Adrenal gland (tissue), 12 donors: ENCODE data around the gene ARPC4. TPM values are rescaled to one million over a fixed set of nuclear protein-coding genes. Genes with fewer than 3 reads are reported as not detected.

Source experiments
- DNase-seq, 7 donors: peaks; one replicate each; pipeline ENCODE4 v3.0.0-alpha.2; 2019 to 2020
- H3K27ac ChIP-seq, 5 donors: fragments of 200-600 bp; sonication (generic) in 4 of 5; 1 replicate in 3 of 5; 2 replicates in 2 of 5; pipeline versions ENCODE4 v1.5.1 to v1.8.0; 2016 to 2020; ENCODE audit warnings: mild to moderate bottlenecking in 1 of 5
- H3K27me3 ChIP-seq: fragments of 200-600 bp; 2 replicates; pipeline ENCODE4 v1.8.0; 2021
- H3K36me3 ChIP-seq, 2 donors: fragments of 200-600 bp; replicated peaks in 1 of 2; 1 replicate in 1 of 2; 2 replicates in 1 of 2; pipeline versions ENCODE4 v1.5.1 to v1.8.0; 2018 to 2022
- H3K4me1 ChIP-seq, 2 donors: fragments of 200-600 bp; replicated peaks in 1 of 2; 1 replicate in 1 of 2; 2 replicates in 1 of 2; pipeline versions ENCODE4 v1.5.1 to v1.8.0; 2018 to 2021
- H3K4me3 ChIP-seq, 4 donors: fragments of 200-600 bp; sonication (generic) in 3 of 4; one replicate each; pipeline ENCODE4 v1.5.1; 2016 to 2018
- H3K9me3 ChIP-seq, 3 donors: fragments of 200-600 bp; sonication (generic) in 1 of 3; replicated peaks in 1 of 3; 1 replicate in 2 of 3; 2 replicates in 1 of 3; pipeline versions ENCODE4 v1.5.1 to v1.8.0; 2016 to 2021
- POLR2A ChIP-seq, 2 donors: fragments of 450-650 bp; IDR thresholded peaks; one replicate each; pipeline ENCODE4 v1.6.1; 2017; ENCODE audit warnings: antibody characterized with exemption in 2 of 2, mild to moderate bottlenecking in 2 of 2, moderate library complexity in 1 of 2
- WGBS, 4 donors: extraction: QIAGEN DNeasy Blood & Tissue Kit in 2 of 4; methylation state at CpG; one replicate each; pipeline versions ENCODE4 v1.1.5 to v1.1.7; 2013 to 2017; 5-methylcytosine and 5-hydroxymethylcytosine counted together
- intact Hi-C, 2 donors: fragments of 100-400 bp; cut with DNase I; formaldehyde crosslinking; loops; one replicate each; pipeline versions ENCODE4 v1.14.1 to v1.15.0; 2022 to 2023
- polyA plus RNA-seq, 3 donors: library from polyadenylated mRNA; stranded (reverse); fragments of 200-250 nt in 2 of 3; fragments of 350-450 nt in 1 of 3; fragmentation: Illumina TruSeq in 1 of 3; extraction: RNeasy Lipid Tissue Mini Kit (QIAGEN cat#74804) in 1 of 3; gene quantifications; one replicate each; pipeline ENCODE4 v1.2.3, GENCODE V29; 2013 to 2014
- total RNA-seq, 9 donors: library from RNA; depleted of rRNA in 4 of 9; stranded (reverse); fragments of >200 nt in 4 of 9; fragments of 120-200 nt in 1 of 9; fragmentation: NEBNext Ultra II Directional in 1 of 9; extraction: Animal tissue kit (Norgen Biotek cat#: 25700) in 1 of 9; gene quantifications; one replicate each; pipeline versions ENCODE4 v1.1.0 to v1.2.4, GENCODE V29; 2013 to 2023
- TF ChIP-seq, protein P1 (sequence below), 6 experiments: fragments of 450-650 bp in 4 of 6; fragments of 200-600 bp in 2 of 6; sonication (generic) in 1 of 6; IDR thresholded peaks; 1 replicate in 5 of 6; 2 replicates in 1 of 6; pipeline versions ENCODE4 v1.5.1 to v1.8.0; 2016 to 2021; ENCODE audit warnings: antibody characterized with exemption in 6 of 6, mild to moderate bottlenecking in 2 of 6, moderate library complexity in 1 of 6
- donor health status: healthy with polysubstance abuse.
- donor health status: Bipolar disorder and iron deficiency.
- donor health status: DM: yes; HTN: yes; CAD: no.
- donor health status: DM: no; HTN: no; CAD: no.
- donor health status: DM: no; HTN: no; CAD: no.
- donor health status: DM: yes; HTN: yes; CAD: no.

Gene ARPC4
- total and polyA plus RNA-seq, 12 donors = 75.8 to 249 (median 176) TPM

DNA sequence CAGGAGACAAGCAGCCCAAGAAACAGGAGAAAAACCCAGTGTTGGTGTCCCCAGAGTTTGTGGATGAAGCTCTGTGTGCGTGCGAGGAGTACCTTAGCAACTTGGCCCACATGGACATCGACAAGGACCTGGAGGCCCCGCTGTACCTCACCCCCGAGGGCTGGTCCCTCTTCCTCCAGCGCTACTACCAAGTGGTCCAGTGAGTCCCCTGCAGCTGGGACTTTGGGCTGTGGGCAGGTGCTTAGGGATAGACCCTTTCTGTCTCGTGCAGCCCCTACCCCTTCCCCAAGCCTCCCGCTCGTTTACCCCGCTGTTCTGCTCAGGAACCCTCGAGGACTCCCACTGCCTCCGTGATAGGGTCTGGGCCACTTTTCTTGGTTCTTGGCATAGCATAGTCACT lies 27.7 kb downstream of the ARPC4 start:
- Histone ChIP-seq H3K9me3 (no peaks in the 10 kb centered on the region), H3K27ac (no peak overlapping the region), H3K27me3 (no peaks in the 10 kb centered on the region), H3K4me1 (no peaks in the 10 kb centered on the region), H3K36me3 (no peaks in the 10 kb centered on the region), H3K4me3 (no peak overlapping the region)
- no peak for TF ChIP-seq POLR2A (IDR thresholded peaks at IDR 0.05)
- TF ChIP-seq, protein P1, sequence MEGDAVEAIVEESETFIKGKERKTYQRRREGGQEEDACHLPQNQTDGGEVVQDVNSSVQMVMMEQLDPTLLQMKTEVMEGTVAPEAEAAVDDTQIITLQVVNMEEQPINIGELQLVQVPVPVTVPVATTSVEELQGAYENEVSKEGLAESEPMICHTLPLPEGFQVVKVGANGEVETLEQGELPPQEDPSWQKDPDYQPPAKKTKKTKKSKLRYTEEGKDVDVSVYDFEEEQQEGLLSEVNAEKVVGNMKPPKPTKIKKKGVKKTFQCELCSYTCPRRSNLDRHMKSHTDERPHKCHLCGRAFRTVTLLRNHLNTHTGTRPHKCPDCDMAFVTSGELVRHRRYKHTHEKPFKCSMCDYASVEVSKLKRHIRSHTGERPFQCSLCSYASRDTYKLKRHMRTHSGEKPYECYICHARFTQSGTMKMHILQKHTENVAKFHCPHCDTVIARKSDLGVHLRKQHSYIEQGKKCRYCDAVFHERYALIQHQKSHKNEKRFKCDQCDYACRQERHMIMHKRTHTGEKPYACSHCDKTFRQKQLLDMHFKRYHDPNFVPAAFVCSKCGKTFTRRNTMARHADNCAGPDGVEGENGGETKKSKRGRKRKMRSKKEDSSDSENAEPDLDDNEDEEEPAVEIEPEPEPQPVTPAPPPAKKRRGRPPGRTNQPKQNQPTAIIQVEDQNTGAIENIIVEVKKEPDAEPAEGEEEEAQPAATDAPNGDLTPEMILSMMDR (IDR thresholded peaks at IDR 0.05) = no peak
- intact Hi-C loops = no loop called here
- WGBS, 4 donors = 82 to 93% (median 90%) methylated on average over 7 to 12 of the region's 12 CpGs
- DNase-seq = no peak

DNA sequence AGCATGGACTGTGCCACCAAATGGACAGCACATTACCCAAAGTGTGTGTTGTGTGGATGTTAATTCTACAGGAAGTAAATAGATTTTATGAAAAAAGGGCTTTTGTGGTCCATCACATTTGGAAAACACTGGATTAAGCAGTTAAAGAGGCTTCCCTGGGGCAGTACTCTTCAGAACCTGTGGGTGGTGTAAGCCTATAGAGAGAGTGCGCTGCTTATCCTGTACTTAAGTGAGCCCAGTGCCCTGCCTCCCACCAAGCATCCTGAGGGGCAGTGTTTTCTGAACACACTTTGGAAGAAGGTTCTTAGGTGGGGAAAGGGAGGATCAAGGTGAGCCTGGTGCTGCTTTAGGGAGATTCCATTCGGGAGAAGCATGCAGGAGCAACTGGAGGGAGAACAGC lies 28.1 kb downstream of the ARPC4 start:
- Histone ChIP-seq H3K27me3 (no peaks in the 10 kb centered on the region), H3K4me3 (no peak overlapping the region), H3K36me3 (no peaks in the 10 kb centered on the region), H3K4me1 (no peaks in the 10 kb centered on the region), H3K9me3 (no peaks in the 10 kb centered on the region), H3K27ac (no peak overlapping the region)
- intact Hi-C loops = no loop called here
- DNase-seq = no peak
- WGBS, 4 donors = 72 to 76% (median 74%) methylated on average over 2 of the region's 2 CpGs
- TF ChIP-seq, protein P1 (IDR thresholded peaks at IDR 0.05) = peak; percentile 16 to 37 (median 30)
- TF ChIP-seq POLR2A (IDR thresholded peaks at IDR 0.05) = no peak

DNA sequence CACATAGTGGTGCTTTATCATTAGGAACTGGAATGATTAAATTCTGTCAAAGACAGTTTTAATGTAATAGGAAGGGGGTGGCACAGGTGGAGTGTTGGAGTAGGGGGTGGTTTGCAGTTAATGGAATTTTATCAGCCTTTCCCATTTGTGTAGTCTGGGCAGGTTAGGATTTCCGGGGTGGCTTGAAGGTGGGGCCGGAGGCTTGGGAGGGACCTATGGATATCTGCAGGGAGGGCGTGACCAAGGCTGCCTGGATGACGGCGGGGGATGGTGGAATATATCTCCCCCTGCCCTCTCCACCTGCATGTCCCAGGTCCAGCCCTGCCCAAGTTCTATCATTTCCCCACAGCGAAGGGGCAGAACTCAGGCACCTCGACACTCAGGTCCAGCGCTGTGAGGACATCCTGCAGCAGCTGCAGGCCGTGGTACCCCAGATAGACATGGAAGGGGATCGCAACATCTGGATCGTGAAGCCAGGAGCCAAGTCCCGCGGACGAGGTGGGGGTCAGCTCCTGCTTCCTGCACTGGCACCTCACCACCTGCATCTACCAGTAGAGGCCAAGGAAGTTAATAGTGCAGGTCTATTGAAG lies 32.7 kb downstream of the ARPC4 start:
- TF ChIP-seq, protein P1 (IDR thresholded peaks at IDR 0.05) = no peak
- no peak for TF ChIP-seq POLR2A (IDR thresholded peaks at IDR 0.05)
- no peak for DNase-seq
- H3K27ac ChIP-seq = no peak overlapping the region
- 72 to 78% (median 73%) methylated on average over 8 to 14 of the region's 14 CpGs for WGBS, 4 donors
- H3K4me3 ChIP-seq = no peak overlapping the region
- peaks cover 0 to 8% of the 10 kb centered on the region in 2 donors for H3K36me3 ChIP-seq
- H3K9me3 ChIP-seq = no peaks in the 10 kb centered on the region
- intact Hi-C loops = no loop called here
- H3K4me1 ChIP-seq = no peaks in the 10 kb centered on the region
- H3K27me3 ChIP-seq = no peaks in the 10 kb centered on the region

DNA sequence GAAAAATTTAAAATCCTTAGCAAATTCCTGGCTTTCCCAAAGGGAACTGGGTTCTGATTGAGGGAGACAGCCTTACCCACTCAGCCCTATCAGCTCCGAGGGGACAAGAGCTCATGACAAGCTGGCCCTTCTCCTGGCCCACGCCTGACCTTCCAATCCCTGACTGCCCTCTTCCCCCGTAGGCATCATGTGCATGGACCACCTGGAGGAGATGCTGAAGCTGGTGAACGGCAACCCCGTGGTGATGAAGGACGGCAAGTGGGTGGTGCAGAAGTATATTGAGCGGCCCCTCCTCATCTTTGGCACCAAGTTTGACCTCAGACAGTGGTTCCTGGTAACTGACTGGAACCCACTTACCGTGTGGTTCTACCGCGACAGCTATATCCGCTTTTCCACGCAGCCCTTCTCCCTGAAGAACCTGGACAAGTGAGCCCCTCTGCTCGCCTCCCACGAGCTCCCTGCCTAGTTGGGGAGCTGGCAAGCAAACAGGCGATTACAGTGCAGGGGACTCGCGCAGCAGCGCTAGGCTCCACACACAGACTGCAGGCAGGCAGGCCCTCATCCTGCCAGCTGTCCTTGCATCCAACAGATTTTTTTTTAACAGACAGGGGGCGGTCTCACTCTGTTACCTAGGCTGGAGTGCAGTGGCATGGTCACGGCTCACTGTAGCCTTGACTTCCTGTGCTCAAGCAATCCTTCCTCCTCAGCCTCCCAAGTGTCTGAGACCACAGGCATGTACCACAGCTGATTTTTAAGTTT lies 34.1 kb downstream of the ARPC4 start:
- Histone ChIP-seq H3K36me3 (peaks cover 0 to 8% of the 10 kb centered on the region in 2 donors), H3K9me3 (no peaks in the 10 kb centered on the region), H3K4me1 (no peaks in the 10 kb centered on the region), H3K4me3 (no peak overlapping the region), H3K27me3 (no peaks in the 10 kb centered on the region), H3K27ac (no peak overlapping the region)
- WGBS, 4 donors = 78 to 83% (median 81%) methylated on average over 20 of the region's 20 CpGs
- intact Hi-C loops = no loop called here
- TF ChIP-seq, protein P1 (IDR thresholded peaks at IDR 0.05) = peak in 4 of 6 experiments; percentile 9 to 40 (median 29)
- TF ChIP-seq POLR2A (IDR thresholded peaks at IDR 0.05) = no peak
- DNase-seq = no peak
